Umbilical cord (tissue), 2 donors: Measurements from ENCODE around the gene FAM174A. TPM values are rescaled to one million over a fixed set of nuclear protein-coding genes. Genes with fewer than 3 reads are reported as not detected.
"Not testable (repeated sequence)": the region's sequence is repeated elsewhere in the genome, so short reads cannot be mapped to it uniquely, and the experiment has no call there.

Experiments
- DNase-seq: peaks from one replicate; pipeline ENCODE4 v3.0.0-alpha.2; 2015; ENCODE audit warnings: low spot score
- total RNA-seq: library from RNA; depleted of rRNA; stranded (reverse); fragments of >200 nt; gene quantifications from one replicate; pipeline ENCODE4 v1.2.3, GENCODE V29; 2014; ENCODE audit warnings: low replicate concordance; ENCODE audit not compliant: insufficient read depth

The FAM174A gene
- total RNA-seq, 1 donor from 2014 or later: 27.0 TPM

DNA sequence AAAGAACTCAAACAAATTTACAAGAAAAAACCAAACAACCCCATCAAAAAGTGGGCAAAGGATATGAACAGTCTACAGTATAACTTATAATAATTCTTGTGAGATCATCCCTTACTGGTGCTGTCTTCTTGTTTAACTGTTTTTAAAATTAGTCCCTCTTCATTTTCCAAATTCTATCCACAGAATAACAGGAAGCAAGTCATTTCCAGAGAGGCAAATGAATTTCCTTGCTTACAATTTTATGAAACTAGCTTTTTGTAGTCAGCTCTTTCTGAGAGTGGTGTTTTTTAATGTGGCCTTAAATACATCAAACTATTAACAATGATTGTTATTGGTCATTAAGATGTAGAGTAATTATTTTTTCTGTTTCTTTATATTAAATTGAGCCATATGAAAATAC, 40.6 kb downstream of the FAM174A start:
- no peak for DNase-seq

DNA sequence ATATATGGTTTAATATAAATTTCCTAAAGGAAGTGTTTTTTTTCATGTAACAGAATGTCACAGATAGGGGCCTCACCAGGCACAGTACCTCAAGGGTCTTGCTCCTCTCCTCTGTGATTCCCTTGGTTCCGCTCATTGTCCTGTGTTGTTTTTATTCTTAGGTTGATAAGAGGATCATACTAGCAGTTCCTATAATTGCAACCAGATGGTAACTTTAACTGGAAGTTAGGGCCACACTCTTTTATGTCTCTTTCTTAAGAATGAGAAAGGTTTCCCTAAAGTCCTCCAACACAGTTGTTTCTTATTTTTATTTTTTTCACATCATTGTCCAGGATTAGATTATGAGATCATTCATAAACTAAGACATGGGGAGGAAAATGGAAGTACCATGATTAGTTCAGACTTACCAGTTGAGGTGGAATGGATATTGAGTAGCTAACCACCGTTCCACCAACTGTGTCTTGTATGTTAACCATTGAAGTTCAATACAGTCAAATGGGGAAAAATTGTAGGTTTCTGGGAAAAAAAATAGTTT, 41.1 kb downstream of the FAM174A start:
- DNase-seq: no peak

DNA sequence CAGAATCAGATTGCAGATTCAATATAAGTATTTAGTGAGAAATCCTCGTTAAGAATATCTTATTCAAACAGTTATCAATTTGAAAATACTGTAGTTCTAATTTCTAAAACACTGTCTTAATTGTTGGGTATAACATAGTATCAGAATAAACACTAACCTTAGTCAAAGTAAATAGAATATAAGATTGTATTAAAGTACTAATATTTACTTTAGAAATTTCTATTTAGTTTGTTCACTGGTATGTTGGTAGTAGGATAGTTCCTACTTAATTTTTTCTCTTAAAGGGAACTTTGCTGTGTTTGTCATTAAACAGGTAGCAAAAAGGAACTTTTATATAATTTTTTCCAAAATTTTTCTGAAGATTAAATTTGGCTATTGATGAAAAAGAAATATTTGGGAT, 42.3 kb downstream of the FAM174A start:
- DNase-seq: no peak

DNA sequence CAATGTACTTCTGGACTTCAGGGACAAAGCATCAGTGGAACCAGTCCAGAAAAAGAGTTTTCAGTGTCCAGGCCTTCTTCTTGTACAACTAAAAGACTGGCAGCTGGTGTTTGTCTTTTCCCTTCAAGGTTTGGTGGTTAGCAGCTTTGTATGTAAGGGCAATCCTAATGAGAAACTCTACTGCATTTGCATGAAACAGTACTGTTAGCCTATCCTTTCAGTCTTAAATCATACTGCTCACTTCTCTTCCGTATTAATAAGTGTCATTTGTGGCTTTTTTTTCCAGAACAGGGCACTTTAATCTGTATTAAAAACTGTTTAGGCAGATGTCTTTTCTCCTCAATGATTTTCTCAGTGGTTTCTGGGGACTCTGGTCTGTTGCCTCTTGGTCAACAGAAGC, 48.9 kb downstream of the FAM174A start:
- DNase-seq: no peak

DNA sequence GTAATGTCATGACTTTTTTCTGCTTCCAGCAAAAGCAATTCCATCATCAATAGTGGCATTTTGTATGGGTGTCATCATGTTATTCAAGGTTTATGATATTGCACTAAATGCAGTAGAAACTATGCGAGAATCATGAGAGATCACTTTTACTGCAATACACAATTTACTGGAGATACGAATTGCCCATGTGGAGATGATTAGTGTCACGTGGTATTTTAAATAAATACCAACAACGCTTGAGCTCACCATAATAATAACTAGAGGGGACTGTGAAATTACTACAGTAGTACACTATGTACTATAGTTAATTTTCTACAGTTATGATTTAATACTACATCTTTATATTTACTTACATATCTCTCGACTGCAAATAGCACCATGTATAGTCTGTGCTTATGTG, 49.7 kb downstream of the FAM174A start:
- no peak for DNase-seq

DNA sequence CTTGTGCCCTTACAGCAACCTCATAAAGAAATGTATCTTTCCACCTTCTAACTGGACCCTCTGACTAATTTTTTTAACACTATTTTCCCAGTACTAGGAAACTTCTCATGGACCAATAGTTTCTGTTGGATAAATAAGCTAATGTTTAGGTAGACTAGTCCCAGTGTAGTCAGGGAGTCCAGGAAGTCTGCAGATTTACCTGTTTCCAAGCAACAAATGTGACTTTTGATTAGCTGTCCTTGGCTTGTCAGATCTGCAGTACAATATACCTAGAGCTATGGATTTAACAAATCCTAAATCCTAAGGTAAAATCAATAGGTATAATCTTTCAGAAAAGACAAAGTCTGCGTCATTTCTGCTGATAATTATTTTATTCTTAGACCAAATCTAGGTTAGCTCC, 55.7 kb downstream of the FAM174A start:
- no peak for DNase-seq

DNA sequence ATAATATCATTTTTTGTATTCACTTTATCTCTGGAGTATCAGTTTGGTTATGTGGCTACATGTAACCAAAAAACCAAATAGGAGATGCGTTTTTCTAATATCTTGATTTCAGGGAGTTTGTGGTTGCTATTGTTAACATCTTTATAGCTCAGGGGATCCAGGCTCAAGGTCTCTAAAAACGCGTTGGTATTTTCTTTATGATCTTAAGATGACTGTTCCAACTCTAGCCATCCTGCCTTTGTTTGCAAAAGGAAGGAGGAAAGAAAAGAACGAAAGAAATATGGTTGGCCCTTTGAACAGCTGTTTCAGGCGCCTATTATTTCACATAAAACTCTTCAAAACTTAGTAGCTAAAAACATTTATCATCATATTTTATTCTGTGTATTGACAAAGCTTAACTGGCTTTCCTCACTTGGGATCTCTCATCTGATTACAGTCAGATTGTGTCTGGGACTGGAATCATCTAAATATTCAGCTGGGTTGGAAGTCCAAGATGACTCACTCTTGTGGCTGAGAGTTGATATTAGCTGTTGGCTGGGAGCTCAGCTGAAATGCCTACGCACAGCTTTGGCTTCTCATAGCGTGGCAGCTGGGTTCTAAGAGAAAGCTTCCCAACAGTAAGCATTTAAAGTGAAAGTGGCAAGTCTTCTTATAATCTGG, 60.1 kb downstream of the FAM174A start:
- DNase-seq: peak; percentile 87

DNA sequence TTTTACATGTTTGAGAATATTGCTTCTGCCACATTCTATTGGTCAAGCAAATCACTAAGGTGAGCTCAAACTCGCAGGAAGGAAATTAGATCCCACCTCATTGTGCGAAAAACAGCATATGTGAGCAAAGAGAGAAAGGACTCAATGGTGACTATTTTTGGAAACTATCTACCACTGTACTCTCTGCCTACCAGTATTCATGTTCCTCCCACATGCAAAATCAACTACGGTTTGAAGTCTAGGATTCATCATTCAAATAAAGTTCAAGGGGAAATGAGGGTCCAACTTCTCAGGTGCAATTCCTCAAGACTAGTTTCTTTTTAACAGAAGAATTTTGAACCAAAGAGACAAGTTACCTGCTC, 60.6 kb downstream of the FAM174A start:
- no peak for DNase-seq

DNA sequence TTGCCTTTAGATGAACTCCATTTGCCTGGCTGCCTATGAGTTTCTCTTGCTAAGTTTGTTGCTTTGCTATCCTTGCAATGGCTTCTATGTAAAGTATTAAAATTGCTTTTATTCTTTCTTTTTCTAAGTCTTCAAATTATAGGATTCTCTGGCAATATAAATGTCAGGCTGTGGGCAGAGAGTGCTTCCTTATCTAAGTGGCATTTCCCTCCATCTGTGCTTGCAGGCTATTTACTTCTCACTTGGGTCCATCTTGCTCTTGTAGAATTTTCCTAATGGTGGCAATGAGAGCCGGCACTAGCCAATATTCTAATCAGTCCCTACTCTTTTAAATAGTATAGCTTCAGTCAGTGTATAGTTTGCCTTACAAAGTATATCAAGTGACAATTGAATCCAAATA, 63.3 kb downstream of the FAM174A start:
- DNase-seq: no peak

DNA sequence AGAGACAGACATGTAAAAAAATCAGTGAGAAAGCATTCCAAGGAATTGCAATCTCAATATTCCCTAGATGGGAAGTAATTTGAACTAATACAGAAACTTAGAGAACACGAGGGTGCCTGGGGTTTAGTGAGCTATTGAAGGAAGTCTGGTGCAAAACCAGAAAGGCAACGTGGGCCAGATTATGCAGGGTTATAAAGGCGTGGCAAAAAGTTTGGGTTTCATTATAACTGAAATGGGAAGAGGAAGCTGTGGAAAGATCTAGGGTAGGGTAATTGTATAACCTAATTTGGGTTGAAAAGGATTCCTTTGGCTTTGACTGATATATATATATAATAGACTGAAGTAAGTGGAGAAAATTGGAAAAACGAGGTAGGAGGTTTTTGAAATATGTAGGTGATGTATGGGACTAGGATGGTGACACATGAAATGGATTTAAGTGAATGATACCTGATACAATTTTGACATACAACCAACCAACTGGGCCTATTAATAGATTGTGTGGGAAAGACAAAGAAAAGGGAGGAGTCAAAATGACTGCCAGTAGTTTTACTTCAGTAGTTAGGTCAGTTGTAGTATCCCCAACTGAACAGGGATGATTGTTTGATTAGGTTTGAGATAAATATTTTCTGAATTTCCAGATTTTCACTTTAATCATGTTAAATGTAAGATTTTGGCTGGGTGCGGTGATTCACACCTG, 65.3 kb downstream of the FAM174A start:
- DNase-seq: no peak

DNA sequence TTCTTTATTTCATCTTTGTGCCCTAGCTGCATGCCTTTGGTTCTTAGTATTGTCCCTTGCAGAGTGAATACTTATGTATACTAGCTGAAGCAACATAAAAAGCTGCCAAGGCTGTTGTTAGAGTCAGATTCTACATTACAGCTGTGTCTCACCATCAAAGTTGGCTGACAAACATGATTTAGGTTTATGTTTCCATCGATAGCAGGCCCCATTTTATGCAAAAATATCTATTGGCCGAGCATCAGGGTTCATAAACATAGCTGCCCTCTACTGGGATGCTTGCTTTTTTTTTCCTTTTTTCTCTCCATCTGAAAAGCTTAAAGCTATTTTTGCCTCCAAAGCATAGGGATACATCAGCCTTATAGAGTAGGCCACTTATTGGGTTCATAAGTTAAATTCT, 68.0 kb downstream of the FAM174A start:
- no peak for DNase-seq

DNA sequence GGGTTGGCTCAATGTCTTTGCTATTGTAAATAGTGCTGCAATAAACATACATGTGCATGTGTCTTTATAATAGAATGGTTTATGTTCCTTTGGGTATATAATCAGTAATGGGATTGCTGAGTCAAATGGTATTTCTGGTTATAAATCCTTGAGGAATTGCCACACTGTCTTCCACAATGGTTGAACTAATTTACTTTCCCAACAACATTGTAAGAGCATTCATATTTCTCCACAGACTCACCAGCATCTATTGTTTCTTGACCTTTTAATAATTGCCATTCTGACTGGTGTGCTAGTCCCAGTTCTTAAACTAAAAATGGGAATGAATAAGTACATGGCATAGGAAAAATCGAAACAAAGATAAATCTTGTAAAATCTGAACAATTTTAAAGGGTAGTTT, 68.8 kb downstream of the FAM174A start:
- not testable (repeated sequence) for DNase-seq

DNA sequence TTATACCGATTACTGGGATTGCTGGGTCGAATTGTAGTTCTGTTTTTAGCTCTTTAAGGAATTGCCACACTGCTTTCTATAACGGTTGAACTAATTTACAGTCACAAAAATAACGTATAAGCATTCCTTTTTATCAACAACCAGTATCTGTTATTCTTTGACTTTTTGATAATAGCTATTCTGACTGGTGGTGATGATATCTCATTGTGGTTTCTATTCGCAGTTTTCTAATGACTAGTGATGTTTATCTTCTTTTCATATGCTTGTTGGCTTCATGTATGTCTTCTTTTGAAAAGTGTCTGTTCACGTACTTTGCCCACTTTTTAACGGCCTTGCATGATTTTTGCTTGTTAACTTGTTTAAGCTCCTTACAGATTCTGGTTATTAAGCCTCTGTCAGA, 74.4 kb downstream of the FAM174A start:
- DNase-seq: no peak

DNA sequence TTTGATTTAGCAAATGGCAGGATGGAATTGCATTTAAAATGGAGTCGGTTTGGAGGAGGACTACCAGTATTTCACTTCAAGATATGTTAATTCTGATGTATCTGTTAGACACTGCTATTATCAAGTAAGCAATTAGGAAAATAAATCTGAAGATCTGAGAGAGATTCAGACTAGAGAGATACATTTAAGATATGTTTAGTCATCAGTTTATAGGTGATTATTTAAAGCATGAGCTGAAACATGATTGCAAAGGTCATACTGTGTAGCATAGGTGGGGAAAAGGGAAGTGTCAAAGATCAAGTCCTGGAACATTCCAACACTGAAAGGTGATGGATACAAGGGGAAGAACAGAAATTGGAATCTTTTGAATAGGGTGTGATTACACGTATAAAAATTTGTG, 79.1 kb downstream of the FAM174A start:
- DNase-seq: no peak

DNA sequence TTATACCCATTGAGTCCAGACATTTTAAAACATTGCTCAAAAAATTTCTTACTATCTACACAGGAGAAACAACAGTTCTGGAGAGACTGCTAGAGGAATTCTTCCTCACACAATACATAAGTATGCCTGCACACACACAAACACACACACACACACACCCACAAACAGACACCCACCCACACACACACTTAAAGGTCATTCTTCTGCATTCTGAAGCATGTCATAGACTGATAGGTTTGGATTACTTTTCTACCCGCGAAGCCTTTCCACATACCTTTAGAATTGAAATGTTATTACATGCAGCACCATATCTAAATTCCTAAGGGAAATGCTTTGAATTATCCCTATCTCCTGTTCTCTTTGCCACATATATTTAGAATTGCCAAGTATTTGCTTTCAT, 80.2 kb downstream of the FAM174A start:
- DNase-seq: no peak

DNA sequence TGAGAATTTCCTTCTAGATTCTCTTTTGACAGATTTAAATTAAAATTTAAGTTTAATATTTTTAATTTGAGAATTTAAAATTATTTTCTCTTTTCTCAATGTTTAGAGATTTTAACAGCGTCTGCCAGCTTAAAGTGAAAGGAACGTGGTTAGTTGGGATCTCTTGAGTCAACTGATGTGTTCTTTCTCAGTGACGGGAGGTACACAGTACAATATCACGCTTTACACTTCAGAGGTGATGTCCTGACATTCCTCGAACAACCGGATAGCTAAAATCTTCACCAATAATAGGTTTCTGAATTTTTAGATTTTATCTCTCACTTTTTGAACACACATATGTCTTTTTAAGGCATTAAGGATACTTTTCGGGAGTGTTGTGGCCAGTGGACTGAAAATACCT, 81.1 kb downstream of the FAM174A start:
- DNase-seq: no peak

DNA sequence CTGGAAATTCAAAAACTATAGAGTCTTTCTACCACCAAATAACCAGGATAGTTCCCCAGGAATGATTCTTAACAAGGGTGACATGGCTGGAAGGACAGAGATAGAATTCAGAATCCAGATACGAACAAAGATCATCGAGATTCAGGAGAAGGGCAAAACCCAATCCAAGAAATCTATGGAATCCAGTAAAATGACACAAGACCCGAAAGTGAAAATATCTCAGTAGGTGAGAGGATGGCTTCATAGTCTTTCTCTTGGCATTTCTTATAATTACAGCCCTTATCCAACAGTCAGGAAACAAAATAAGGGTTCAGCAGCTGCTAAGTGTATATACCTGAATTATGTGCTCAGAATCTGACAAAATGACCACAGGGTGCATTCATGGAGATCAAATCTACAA, 81.8 kb downstream of the FAM174A start:
- no peak for DNase-seq

DNA sequence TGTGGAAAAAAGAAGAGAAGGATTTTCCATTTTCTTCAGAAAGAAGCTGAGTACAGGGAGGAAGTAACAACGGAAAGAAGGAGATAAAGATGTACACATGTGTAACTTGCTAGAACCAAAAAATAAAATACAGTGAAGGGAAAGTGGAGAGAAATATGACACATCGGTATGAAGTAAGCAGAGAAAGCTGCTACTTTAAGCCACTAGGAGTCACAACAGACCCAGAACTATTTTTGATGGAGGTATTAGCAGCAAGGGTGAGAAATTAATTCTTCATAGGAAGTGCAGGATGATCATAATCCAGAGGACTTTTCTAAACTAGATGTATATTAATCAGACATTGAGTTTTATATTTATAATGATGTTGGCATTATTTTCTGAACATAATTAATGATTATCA, 88.5 kb downstream of the FAM174A start:
- DNase-seq: no peak

DNA sequence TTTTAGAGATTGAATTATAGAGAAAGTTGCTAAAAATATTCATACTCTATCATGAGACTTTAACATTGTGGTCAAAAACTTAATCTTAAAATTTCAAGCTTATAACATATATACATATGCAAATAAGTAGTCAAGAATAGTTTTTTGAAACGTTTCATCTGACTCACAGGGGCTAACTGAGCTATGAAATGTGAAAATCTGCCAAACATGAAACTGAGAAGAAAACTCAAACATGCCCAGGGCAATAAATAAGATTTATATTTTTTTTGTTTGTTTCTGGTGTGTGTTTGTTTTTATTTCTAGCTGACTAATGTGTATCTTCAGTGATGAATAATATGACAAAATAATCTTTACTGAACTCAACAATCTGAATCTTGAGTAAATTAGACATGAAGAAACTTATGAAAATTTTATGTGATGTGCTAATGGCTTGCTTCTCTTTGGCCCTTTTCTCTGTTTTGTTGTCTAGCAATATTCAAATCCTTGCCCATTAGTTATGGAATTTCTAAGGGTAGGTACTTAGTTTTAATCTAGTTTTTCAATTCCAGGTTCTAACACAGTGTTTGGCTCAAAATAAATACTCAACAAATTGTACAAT, 99.9 kb downstream of the FAM174A start:
- no peak for DNase-seq
